Suprapubic skin (tissue), 4 donors: Measurements from ENCODE around the gene NSFL1C.
A peak's percentile ranks its signal among the peaks of the same experiment; 100 is the strongest.

Experiments
- CTCF ChIP-seq, 2 donors: fragments of 200-600 bp in 1 of 2; fragments of 450-650 bp in 1 of 2; sonication (generic) in 1 of 2; IDR thresholded peaks; one replicate each; pipeline ENCODE4 v1.5.1; 2016 to 2019; ENCODE audit warnings: antibody characterized with exemption in 2 of 2, mild to moderate bottlenecking in 1 of 2, moderate library complexity in 1 of 2
- POLR2A ChIP-seq, 2 donors: fragments of 450-650 bp; IDR thresholded peaks; one replicate each; pipeline ENCODE4 v1.6.1; 2017; ENCODE audit warnings: antibody characterized with exemption in 2 of 2, mild to moderate bottlenecking in 2 of 2, moderate library complexity in 2 of 2
- POLR2AphosphoS5 ChIP-seq, 3 donors: sonication (generic); formaldehyde crosslinking; IDR thresholded peaks; one replicate each; pipeline ENCODE4 v1.6.1; 2017; ENCODE audit warnings: antibody characterized with exemption in 3 of 3

- TF ChIP-seq POLR2AphosphoS5 (IDR thresholded peaks at IDR 0.05) = no peak
- peak; percentile 72 to 81 for TF ChIP-seq CTCF (IDR thresholded peaks at IDR 0.05)
- TF ChIP-seq POLR2A (IDR thresholded peaks at IDR 0.05) = no peak
These were observed 29.3 kb downstream of the NSFL1C start for GRCh38 chr20:1437235-1437904.
